ENCODE data around the gene FGGY.

Gene FGGY

GRCh38 chr1:59752556-59753414, 455.9 kb downstream of the FGGY start:
- Histone ChIP-seq H3K36me3 (no peaks in the 10 kb centered on the region), H3K27ac (no peak overlapping the region), H3K27me3 (ENCODE audit: insufficient read depth, low read depth, severe bottlenecking) (peaks cover 3% of the 10 kb centered on the region), H3K4me3 (ENCODE audit: low read depth, low read length) (no peak overlapping the region), H3K9me3 (ENCODE audit: severe bottlenecking) (no peaks in the 10 kb centered on the region)
- no peak for DNase-seq
- no peak for TF ChIP-seq CTCF (IDR thresholded peaks at IDR 0.05; ENCODE audit: low read depth, low read length)

- no peak for DNase-seq
- Histone ChIP-seq H3K36me3 (no peaks in the 10 kb centered on the region), H3K4me3 (ENCODE audit: low read depth, low read length) (no peak overlapping the region), H3K9me3 (ENCODE audit: severe bottlenecking) (no peaks in the 10 kb centered on the region), H3K27me3 (ENCODE audit: insufficient read depth, low read depth, severe bottlenecking) (no peaks in the 10 kb centered on the region), H3K27ac (no peak overlapping the region)
- TF ChIP-seq CTCF (IDR thresholded peaks at IDR 0.05; ENCODE audit: low read depth, low read length) = no peak
These were observed 458.3 kb downstream of the FGGY start for GRCh38 chr1:59755069-59755685.

- H3K27ac ChIP-seq = no peak overlapping the region
- H3K4me3 ChIP-seq (ENCODE audit: low read depth, low read length) = no peak overlapping the region
- DNase-seq = no peak
- no peaks in the 10 kb centered on the region for H3K9me3 ChIP-seq (ENCODE audit: severe bottlenecking)
- H3K36me3 ChIP-seq = no peaks in the 10 kb centered on the region
- H3K27me3 ChIP-seq (ENCODE audit: insufficient read depth, low read depth, severe bottlenecking) = no peaks in the 10 kb centered on the region
- no peak for TF ChIP-seq CTCF (IDR thresholded peaks at IDR 0.05; ENCODE audit: low read depth, low read length)
These were observed 460.4 kb downstream of the FGGY start for GRCh38 chr1:59757197-59757747.

- TF ChIP-seq CTCF (IDR thresholded peaks at IDR 0.05; ENCODE audit: low read depth, low read length) = peak; percentile 91
- no peak overlapping the region for H3K4me3 ChIP-seq (ENCODE audit: low read depth, low read length)
- no peak overlapping the region for H3K27ac ChIP-seq
- no peaks in the 10 kb centered on the region for H3K27me3 ChIP-seq (ENCODE audit: insufficient read depth, low read depth, severe bottlenecking)
- DNase-seq = peak; percentile 75
- H3K36me3 ChIP-seq = no peaks in the 10 kb centered on the region
- no peaks in the 10 kb centered on the region for H3K9me3 ChIP-seq (ENCODE audit: severe bottlenecking)
These were observed 462.4 kb downstream of the FGGY start for GRCh38 chr1:59759156-59759925.

GRCh38 chr1:59761443-59761842, 464.5 kb downstream of the FGGY start:
- H3K4me3 ChIP-seq (ENCODE audit: low read depth, low read length) = no peak overlapping the region
- no peaks in the 10 kb centered on the region for H3K36me3 ChIP-seq
- no peak for TF ChIP-seq CTCF (IDR thresholded peaks at IDR 0.05; ENCODE audit: low read depth, low read length)
- H3K27ac ChIP-seq = no peak overlapping the region
- no peaks in the 10 kb centered on the region for H3K9me3 ChIP-seq (ENCODE audit: severe bottlenecking)
- no peak for DNase-seq
- no peaks in the 10 kb centered on the region for H3K27me3 ChIP-seq (ENCODE audit: insufficient read depth, low read depth, severe bottlenecking)
